SK-N-MC (cell line): ENCODE measurements around the gene DDIAS.
"Not testable (repeated sequence)": the region's sequence is repeated elsewhere in the genome, so short reads cannot be mapped to it uniquely, and the experiment has no call there.

ENCODE experiments used
- DNase-seq: peaks from one replicate; pipeline ENCODE4 v3.0.0-alpha.2; 2011; ENCODE audit warnings: low read depth, low spot score
- H3K27ac ChIP-seq: fragments of 200-600 bp; sonication (generic); 2 replicates; pipeline ENCODE4 v1.5.1; 2016; ENCODE audit warnings: mixed run types
- H3K36me3 ChIP-seq: fragments of 200-600 bp; sonication (generic); 2 replicates; pipeline ENCODE4 v1.6.1; 2017; ENCODE audit warnings: antibody characterized with exemption, low read length, mixed read lengths; ENCODE audit not compliant: insufficient read depth
- H3K4me3 ChIP-seq: fragments of 200-600 bp; sonication (generic); 2 replicates; pipeline ENCODE4 v1.5.1; 2016
- H3K9ac ChIP-seq: fragments of 200-600 bp; sonication (generic); 2 replicates; pipeline ENCODE4 v1.8.0; 2017; ENCODE audit warnings: mixed run types, mixed read lengths; ENCODE audit not compliant: insufficient read length
- H3K9me3 ChIP-seq: fragments of 200-600 bp; sonication (generic); 2 replicates; pipeline ENCODE4 v1.6.1; 2017; ENCODE audit warnings: low read depth, mild to moderate bottlenecking, antibody characterized with exemption, low read length, moderate library complexity, mixed read lengths
- EZH2 ChIP-seq: fragments of 200-600 bp; sonication (generic); IDR thresholded peaks from one replicate; pipeline ENCODE4 v1.6.1; 2017; ENCODE audit warnings: antibody characterized with exemption
- FOXP2 ChIP-seq: optimal IDR thresholded peaks from 2 replicates; pipeline ENCODE3; 2011; ENCODE audit warnings: mild to moderate bottlenecking, moderate library complexity; ENCODE audit not compliant: insufficient read depth; ENCODE audit errors: extremely low read length, control extremely low read depth
- POLR2AphosphoS5 ChIP-seq: IDR thresholded peaks from 2 replicates; pipeline ENCODE4 v1.6.1; 2012; ENCODE audit warnings: mild to moderate bottlenecking, low read depth, low read length, borderline replicate concordance

The DDIAS gene

DNA sequence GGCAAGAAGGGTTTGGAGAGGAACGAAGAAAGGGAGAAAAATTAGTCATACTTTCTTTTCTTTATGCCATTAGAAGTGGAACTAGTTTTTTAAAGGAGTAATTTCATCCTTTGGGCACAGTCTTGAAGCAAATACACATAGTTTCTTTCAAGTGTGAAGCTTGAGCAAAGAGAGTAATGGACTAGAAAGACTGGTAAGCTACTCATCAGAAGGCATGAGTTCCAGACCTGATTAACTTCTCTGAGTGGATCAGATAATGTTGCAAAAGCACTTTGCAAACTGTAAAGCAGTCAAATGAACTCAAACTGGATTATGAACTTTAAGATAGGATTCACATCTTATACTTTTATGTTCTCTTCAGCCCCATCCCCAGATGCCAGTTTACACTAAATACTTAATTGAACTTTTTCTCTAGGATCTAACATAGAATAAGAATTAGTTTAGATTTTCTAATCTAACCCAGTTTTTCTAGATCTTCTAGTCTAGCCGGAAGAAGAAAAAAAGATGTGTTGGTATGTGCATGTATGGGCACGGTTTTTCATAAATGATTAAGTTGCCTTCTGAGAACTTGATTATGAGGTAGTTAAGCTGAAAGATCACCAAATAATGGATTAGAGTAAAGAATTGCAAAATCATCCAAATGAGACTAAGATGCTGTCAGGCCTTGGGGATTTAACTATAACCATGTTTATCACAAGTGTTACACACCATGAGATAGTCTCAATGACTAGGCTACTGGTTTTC, 2.5 kb downstream of the DDIAS start:
- H3K27ac ChIP-seq: peak overlapping the region; percentile 19; the same call in 1 of the 2 replicates
- no peaks in the 10 kb centered on the region for H3K9me3 ChIP-seq
- H3K4me3 ChIP-seq: peak overlapping the region; percentile 86
- TF ChIP-seq FOXP2: no peak
- no peak for TF ChIP-seq EZH2
- TF ChIP-seq POLR2AphosphoS5: no peak
- DNase-seq: no peak
- peak overlapping the region; percentile 75 for H3K9ac ChIP-seq
- H3K36me3 ChIP-seq: no peaks in the 10 kb centered on the region

DNA sequence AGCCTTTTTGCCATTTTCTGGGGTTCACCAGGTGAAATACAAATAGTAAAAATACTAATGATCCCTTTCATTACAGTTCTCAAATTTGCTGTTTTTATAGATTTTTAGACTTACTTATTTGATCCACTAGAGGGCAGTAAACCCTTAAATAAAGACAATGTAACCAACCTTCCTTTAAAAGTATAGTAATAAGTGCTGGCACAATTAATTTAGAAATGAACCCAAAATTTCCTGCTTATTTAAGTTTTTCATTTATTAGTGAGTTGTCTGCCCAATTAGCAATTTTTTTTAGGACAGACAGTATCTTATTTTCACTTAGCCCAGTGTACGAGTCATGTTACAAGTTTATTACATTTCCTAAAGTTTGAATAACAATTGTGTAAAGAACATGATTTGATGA, 4.7 kb downstream of the DDIAS start:
- H3K27ac ChIP-seq: peak overlapping the region; percentile 70
- TF ChIP-seq FOXP2 (no peak), POLR2AphosphoS5 (no peak), EZH2 (no peak)
- H3K4me3 ChIP-seq: peak overlapping the region; percentile 54
- no peaks in the 10 kb centered on the region for H3K9me3 ChIP-seq
- DNase-seq: peak; percentile 26
- H3K9ac ChIP-seq: peak overlapping the region; percentile 56
- H3K36me3 ChIP-seq: peaks cover 7% of the 10 kb centered on the region

DNA sequence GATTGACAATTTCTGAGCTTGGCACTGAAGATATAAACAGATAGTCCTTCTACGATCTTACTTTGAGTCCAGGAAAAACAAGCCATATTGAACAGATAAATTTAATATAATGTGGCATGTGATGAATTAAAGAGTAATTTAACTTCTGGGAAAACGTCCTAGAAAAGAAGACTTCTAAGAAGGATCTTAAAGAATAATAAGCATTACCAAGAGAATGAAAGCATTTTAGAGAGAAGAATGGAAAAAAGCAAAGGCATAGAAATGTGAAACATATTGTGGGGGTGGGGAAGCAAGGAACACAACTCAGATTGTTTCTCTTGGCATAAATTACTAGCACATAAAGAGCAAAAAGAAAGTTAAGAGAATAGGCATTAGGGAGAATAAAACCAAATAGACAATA, 5.4 kb downstream of the DDIAS start:
- Histone ChIP-seq H3K36me3 (peaks cover 14% of the 10 kb centered on the region), H3K4me3 (peak overlapping the region; percentile 54), H3K27ac (peak overlapping the region; percentile 70), H3K9me3 (peaks cover 5% of the 10 kb centered on the region; the same call in 1 of the 2 replicates), H3K9ac (peak overlapping the region; percentile 56)
- TF ChIP-seq FOXP2 (no peak), POLR2AphosphoS5 (no peak), EZH2 (no peak)
- no peak for DNase-seq

DNA sequence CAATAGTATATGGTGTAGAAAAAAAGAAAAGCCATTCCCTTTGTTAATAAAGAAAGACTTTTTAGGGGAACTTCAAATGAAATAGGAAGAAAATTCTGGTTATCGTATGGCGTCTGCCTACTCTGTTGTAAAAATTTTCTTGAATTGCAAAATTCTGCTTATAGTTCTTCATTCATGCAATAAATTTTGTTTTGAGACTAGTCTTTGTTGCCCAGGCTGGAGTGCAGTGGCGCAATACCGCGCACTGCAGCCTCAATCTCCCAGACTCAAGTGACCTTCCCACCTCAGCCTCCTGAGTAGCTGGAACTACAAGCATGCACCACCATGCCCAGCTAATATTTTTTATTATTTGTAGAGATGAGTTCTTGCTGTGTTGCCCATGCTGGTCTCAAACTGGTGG, 5.8 kb downstream of the DDIAS start:
- peaks cover 5% of the 10 kb centered on the region; the same call in 1 of the 2 replicates for H3K9me3 ChIP-seq
- DNase-seq: no peak
- TF ChIP-seq EZH2 (no peak), POLR2AphosphoS5 (no peak), FOXP2 (no peak)
- H3K4me3 ChIP-seq: peak overlapping the region; percentile 54; the same call in 1 of the 2 replicates
- peak overlapping the region; percentile 56 for H3K9ac ChIP-seq
- peaks cover 19% of the 10 kb centered on the region for H3K36me3 ChIP-seq
- H3K27ac ChIP-seq: peak overlapping the region; percentile 70

DNA sequence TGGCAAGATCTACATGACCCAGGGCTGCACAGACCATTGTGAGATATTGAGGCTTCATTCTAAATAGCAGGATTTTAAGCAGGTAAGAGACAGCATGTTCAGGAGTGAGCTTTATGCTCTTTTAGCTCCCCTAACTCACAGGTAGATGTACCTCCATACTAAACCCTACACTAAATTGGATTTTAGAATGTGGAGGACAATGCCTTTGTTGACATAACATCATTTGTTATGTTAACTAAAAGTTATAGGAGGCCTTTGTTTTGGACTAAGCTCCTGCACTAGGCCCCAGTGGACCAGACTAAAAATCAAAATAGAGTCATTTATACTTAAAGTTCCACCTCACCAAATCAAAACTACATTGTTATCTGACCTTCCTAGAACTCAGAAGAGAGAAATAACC, 6.8 kb downstream of the DDIAS start:
- Histone ChIP-seq H3K27ac (peak overlapping the region; percentile 79), H3K9me3 (peaks cover 5% of the 10 kb centered on the region; the same call in 1 of the 2 replicates), H3K4me3 (no peak overlapping the region), H3K9ac (no peak overlapping the region), H3K36me3 (peaks cover 28% of the 10 kb centered on the region)
- TF ChIP-seq POLR2AphosphoS5 (no peak), FOXP2 (no peak), EZH2 (no peak)
- no peak for DNase-seq

DNA sequence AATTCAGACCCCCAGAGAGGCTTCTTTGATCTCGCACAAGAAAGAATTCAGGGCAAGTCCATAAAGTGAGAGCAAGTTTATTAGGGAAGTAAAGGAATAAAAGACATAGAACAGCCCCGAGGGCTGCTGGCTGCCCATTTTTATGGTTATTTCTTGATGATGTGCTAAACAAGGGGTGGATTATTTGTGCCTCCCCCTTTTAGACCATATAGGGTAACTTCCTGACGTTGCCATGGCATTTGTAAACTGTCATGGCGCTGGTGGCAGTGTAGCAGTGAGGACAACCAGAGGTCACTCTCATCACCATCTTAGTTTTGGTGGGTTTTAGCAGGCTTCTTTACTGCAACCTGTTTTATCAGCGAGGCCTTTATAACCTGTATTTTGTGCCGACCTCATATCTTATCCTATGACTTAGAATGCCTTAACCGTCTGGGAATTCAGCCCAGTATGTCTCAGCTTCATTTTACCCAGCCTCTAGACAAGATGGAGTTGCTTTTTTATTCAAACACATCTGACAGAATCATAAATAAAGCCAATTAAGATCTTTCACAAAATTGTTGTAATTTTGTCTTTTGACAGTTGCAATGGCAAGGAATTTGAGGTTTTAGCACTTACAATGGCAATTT, 7.6 kb downstream of the DDIAS start:
- peaks cover 5% of the 10 kb centered on the region; the same call in 1 of the 2 replicates for H3K9me3 ChIP-seq
- DNase-seq: no peak
- H3K9ac ChIP-seq: no peak overlapping the region
- no peak overlapping the region for H3K4me3 ChIP-seq
- H3K36me3 ChIP-seq: peaks cover 36% of the 10 kb centered on the region
- H3K27ac ChIP-seq: peak overlapping the region; percentile 79
- no peak for TF ChIP-seq EZH2
- TF ChIP-seq FOXP2: no peak
- no peak for TF ChIP-seq POLR2AphosphoS5

DNA sequence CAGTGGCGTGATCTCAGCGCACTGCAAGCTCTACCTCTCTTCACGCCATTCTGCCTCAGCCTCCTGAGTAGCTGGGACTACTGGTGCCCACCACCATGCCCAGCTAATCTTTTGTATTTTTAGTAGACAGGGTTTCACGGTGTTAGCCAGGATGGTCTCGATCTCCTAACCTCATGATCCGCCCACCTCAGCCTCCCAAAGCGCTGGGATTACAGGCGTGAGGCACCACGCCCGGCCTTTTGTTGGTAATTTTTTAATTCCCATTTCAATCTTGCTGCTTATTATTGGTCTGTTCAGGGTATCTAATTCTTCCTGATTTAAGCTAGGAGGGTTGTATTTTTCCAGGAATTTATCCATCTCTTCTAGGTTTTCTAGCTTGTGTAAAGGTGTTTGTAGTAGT, 18.2 kb downstream of the DDIAS start:
- not testable (repeated sequence) for DNase-seq, H3K27ac ChIP-seq, H3K9ac ChIP-seq, H3K9me3 ChIP-seq, H3K4me3 ChIP-seq
- H3K36me3 ChIP-seq: peaks cover 75% of the 10 kb centered on the region

DNA sequence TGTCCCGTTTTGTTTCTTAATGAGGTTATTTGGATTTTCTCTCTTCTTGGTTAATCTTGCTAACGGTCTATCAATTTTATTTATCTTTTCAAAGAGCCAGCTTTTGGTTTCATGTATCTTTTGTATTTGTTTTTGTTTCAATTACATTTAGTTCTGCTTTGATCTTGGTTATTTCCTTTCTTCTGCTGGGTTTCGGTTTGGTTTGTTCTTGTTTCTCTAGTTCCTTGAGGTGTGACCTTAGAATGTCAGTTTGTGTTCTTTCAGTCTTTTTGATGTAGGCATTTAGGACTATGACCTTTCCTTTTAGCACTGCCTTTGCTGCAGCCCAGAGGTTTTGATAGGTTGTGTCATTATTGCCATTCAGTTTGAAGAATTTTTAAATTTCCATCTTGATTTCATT, 18.7 kb downstream of the DDIAS start:
- H3K27ac ChIP-seq: not testable (repeated sequence)
- peaks cover 75% of the 10 kb centered on the region for H3K36me3 ChIP-seq

DNA sequence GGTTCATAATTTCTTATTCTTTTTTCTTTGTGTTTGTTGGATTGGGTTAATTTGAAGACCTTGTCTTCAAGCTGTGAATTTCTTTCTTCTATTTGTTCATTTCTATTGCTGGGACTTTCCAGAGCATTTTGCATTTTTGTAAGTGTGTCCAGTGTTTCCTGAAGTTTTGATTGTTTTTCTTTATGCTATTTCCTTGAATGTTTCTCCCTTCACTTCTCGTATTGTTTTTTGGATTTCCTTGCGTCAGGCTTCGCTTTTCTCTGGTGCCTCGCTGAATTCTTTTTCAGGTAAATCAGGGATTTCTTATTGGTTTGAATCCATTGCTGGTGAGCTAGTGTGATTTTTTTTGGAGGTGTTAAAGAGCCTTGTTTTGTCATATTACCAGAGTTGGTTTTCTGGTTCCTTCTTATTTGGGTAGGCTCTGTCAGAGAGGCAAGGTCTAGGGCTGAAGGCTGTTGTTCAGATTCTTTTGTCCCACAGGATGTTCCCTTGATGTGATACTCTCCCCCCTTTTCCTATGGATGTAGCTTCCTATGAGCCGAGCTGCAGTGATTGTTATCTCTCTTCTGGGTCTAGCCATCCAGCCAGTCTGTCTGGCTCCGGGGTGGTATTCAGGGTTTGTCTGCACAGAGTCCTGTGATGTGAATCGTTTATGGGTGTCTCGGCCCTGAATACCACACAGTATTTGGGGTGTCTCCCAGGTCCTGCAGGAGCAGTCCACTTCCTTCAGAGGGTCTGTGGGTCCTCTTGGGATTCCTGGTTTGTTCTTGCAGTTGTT, 21.0 kb downstream of the DDIAS start:
- not testable (repeated sequence) for H3K4me3 ChIP-seq, H3K27ac ChIP-seq, H3K9ac ChIP-seq, H3K9me3 ChIP-seq, DNase-seq
- H3K36me3 ChIP-seq: peaks cover 58% of the 10 kb centered on the region

More for the DNA sequence above, 18.7 kb downstream of the DDIAS start:
- not testable (repeated sequence) for H3K4me3 ChIP-seq, H3K9ac ChIP-seq, H3K9me3 ChIP-seq, DNase-seq
